GM21390 (cell line): ENCODE data around the gene KLF11.

ENCODE experiments used
- ATAC-seq: cut with Tn5 transposase; IDR thresholded peaks from one replicate; pipeline ENCODE4 v1.9.1; 2021; ENCODE audit not compliant: unreplicated experiment

KLF11 gene

DNA sequence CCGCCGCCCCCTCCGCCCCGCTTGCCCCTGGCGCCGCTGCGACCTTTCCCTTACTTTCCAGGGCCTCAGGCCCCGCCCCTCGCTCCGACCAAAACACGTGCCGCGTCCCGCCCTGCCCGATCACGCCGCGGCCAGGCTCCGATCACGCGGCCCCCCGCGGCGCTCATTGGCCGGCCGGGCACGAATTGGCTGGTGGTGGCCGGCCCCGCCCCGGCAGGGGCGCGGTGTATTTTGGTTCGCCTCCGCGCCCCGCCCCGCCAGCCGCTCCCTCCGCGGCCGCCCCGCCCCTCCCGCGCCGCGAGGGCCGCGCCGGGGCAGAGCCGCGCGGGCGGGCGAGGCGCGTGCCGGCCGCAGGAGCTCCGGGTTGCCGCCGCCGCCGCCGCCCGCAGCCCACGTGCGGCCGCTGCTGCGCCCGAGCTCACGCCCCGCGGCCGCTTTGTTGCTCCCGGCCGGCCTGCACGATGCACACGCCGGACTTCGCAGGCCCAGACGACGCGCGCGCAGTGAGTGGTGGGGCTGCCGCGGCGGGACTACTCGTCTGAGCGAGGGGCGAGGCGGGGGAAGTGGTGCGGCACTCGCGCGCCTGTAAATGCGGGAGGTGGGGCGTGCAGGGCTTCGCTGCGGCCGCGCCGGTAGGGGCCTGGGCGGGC, at the start of gene KLF11:
KLF11 (plus strand) TSS at position 295 of the 650 bp plus-strand sequence; CDS start at position 462, 167 bp downstream.
- peak; percentile 64 for ATAC-seq

DNA sequence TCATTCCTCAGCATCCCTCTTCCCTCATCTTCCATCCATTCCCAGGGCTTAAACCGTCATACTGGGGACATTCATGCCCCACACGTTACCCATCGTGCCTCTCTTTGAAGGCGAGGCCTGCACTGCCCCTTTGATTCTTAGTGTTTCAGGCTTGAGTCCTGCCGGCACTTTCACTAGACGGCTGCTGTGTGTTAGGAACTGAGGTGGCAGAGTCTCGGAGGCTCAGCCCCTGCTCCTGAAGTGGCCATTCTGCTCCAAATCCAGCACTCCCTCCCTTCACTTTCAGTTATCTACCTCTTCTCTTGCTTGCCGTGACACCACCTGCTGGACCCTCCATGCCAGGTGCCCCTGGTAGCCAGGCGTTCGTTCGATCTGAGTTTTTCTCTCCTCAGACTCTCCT, 48.9 kb upstream of the KLF11 start:
- no peak for ATAC-seq

DNA sequence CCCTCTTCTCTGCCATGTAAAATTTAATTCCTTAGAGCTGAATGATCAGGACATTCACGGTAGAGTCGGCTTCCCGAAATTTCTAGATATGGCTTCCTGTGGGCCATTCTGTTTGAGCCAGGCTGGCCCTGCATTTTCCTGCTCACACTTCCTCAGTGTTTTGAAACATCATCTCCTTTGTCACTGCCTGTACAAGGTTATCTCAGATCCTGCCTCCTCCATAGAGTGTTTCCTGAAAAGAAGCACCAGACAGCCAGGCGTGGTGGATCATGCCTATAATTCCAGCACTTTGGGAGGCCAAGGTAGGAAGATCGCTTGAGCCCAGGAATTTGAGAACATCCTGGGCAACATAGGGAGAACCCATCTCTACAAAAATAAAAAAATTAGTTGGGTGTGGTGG, 48.3 kb upstream of the KLF11 start:
- no peak for ATAC-seq

DNA sequence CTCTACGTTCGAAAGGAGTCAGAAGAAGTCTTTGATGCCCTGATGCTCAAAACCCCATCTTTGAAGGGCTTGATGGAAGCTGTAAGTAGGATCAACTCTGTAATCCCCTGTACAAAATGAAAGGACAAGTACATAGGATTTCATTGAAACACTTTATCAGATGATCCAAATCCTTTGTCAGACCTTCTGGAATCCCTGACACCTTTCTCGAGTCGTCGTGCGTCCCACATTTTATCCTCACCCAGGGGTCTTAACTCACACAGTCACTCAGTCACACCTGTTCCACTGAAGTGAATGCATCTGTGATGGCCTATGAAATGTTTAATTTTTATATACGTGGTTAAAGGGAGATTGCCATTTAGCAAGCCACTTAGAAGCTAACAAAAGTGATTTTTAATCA, 47.0 kb upstream of the KLF11 start:
- ATAC-seq = no peak

DNA sequence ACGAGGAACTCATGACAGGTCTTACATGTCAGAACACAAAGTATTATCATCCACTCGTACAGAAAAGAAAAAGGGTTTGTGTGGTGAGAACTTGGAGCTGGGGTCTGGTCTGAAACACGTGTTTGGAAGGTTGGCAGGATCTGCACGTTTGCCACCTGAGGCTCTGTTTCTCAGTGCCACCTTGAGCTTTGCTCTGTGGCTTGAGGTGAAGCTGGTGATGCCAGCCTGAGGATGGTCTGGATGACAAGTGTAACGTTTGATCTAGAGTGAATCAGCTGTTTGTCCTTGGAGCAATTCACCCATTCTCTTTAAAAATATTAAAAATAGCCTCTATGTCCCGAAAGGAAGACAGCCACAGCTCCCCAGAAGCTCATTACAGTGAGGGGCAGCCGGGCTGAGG, 45.4 kb upstream of the KLF11 start:
- no peak for ATAC-seq

DNA sequence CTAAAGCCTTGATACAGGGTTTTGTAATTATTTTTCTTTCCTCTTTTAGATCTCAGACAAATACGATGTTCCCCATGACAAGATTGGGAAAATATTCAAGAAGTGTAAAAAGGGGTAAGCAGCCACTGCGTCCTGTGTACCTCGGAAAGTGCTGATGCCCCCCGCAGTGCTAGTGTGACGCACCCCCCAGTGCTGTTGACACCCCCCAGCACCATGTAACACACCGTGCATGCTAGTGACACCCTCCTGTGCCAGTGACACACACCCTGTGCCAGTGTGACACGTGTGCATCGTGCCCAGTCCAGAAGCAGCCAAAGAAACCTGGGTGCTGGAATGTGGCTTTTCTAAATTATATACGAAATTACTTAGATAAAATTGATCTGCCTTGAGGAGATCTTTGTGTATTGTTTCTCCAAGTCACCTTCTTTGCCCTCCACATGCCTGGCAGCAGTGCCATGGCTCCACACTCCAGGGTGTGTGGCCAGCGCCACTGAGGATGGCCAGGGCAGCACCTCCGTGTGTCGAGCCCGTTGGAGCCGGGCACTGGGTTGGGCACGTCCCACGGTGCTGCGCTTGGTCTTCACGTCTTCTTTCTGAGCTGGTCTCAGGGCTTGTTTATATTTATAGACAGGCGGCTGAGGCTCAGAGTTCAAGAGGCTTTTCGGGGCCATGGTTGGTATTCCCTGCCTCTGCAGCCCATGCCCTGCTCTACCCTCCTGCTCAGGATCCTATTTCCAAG, 44.3 kb upstream of the KLF11 start:
- ATAC-seq = no peak

DNA sequence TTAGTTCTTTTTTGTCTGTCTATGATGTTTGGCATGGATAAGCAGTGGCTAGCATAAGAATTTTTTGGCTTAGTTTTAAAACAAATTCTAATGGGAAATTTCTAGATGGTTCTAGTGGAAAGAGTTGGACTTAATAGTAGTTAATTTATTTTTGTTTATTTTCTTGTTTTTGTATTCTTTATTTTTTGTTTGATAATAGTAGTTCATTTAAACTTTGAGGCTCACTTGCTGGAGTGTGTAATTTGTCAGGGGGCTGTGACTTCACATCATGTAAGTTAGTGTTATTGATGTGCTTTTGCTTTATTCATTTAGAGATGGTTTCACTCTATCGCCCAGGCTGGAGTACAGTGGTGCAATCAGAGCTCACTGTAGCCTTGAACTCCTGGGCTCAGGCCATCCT, 43.7 kb upstream of the KLF11 start:
- no peak for ATAC-seq

DNA sequence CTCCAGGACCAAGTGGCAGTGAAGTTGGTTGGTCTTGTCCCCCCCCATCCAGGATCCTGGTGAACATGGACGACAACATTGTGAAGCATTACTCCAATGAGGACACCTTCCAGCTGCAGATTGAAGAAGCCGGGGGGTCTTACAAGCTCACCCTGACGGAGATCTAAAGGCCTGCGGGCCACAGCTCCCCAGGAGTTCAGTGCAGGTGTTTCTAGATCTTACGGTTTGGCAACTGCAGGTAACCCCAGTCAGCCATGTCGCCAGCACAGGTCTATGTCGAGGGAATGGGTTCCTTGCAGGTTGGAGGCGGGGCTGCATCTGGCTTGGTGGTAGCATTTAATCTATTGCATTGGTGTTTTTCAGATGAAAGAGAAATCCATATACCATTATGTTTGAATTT, 42.8 kb upstream of the KLF11 start:
- ATAC-seq = no peak

DNA sequence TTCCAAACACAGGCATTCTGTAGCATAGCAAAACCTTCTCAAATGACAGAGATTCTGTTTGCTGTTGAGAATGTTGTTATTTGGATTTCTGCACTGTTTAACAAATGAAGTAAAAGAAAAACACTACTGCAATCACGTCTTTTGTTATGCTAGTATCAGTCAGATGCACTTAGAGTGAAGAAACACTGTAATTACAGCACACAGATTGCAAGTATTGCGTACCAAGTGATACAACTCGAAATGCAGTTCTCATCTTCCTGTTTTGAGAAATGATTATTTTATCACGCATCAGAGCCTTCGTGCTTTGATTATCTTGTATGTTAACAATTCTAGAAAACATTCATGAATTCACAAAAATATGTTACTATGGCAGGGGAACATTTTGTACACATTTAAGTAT, 41.8 kb upstream of the KLF11 start:
- ATAC-seq = no peak

DNA sequence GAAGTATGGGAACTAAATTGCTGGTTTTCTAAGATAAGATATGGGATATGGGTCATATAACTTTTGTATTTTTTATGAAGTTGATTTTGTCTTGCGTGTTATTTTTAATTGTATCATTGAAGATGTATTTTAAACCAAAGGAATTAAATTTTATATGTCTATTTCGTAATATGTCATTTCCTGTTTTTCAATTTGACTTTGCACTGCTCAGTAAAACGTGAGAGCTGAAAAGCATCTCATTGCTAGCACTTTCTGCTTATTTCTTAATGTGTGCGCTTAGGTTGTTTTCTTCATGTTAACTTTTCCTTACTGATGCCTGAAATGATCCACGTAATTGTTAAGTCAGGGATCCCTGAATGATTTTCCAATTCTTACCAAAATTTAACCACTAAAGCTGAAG, 41.2 kb upstream of the KLF11 start:
- no peak for ATAC-seq

DNA sequence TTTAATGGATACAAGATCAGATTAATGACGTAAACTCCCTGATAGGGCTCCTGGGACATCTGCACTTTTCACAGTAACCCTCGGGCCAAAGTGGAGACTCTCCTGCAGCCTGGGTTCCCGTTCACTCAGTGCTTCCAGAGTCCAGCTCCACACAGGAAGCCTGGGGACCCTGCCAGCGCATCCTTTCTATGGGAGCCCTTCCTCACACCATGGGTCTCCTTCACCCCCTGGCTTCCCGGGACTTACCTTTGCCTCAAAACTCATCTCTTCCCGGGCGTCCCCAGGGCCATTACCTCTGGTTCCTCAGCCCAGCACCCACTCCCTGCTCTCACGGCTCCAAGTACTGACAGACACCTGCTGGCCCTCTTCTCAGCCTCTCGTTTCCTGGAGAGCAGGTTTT, 40.7 kb upstream of the KLF11 start:
- no peak for ATAC-seq

DNA sequence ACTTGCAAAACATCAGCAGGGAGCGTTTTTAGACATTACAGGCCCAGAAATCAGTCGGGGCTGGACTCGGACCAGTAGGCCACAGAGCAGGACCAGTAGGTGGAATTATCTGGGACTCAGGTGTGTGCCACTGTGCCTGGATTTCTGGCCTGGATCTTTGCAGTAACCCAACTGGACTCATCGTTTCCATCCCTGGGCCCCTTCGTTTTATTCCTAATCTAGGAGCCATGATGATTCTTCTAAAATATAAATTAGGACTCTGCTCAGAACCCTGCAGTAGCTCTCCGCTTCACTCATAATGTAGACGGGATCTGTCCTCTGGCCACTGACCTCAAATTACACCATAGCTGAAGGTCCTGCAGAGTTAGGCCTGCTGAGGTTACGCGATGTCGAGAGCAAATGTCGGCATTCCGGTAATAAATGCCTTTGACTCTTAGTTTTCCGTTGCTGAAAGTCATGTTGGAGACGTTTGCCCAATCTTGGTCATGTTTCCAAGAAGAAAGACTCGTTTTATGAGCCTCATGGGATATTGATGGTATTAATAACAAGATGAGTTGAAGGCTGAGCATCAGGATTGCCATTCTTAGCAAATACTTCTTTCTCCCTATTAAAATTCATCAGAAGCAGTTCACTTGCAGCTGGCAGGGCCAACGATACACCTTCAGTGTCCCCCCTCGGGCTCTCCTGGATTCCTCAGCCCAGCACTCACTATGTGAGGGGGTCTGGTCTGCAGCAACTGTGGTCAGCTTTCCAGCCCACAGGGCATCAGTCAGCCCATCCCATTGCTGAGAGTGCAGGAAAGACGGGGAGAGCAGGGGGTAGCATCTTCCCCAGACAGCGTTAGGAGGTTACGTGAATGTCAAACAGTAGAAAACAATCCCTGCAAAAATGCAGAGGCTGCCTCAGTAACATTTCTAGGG, 39.9 kb upstream of the KLF11 start:
- ATAC-seq = no peak

DNA sequence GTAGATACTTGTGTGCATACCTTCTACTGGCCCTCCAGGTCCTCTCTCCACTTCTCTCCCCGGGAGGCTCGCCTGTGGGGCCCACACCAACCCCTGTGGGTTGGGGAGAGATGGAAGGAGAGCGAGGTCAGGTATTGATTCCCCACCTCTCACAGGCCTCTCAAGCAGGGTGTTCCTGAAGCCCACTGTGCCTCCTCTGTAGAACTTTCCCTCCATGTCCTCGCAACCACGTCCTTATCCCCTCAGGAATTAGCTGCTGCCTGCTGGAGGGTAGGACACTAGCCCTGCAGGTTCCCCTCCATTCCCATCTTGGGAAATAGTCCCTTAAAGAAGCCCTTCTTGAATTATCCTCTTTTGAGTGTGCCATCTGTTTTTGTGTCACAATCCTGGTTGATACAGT, 38.9 kb upstream of the KLF11 start:
- ATAC-seq = no peak

DNA sequence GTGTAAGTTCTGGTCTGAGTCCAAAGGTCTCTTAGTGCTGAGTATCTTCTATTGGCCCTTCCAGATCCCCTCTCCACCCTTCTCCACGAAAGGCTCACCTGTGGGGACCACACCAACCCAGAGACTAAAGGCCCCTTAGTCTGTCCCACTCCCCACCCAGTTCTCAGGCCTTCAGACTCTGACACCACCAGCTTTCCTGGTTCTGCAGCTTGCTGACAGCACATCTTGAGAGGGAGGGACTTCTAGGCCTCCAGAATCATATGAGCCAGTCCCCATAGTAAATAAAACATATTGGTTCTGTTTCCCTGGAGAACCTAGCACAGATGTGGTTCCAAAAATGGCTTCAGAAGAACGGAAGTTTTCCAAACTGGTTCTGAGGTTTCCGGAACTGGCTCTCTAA, 38.5 kb upstream of the KLF11 start:
- no peak for ATAC-seq

DNA sequence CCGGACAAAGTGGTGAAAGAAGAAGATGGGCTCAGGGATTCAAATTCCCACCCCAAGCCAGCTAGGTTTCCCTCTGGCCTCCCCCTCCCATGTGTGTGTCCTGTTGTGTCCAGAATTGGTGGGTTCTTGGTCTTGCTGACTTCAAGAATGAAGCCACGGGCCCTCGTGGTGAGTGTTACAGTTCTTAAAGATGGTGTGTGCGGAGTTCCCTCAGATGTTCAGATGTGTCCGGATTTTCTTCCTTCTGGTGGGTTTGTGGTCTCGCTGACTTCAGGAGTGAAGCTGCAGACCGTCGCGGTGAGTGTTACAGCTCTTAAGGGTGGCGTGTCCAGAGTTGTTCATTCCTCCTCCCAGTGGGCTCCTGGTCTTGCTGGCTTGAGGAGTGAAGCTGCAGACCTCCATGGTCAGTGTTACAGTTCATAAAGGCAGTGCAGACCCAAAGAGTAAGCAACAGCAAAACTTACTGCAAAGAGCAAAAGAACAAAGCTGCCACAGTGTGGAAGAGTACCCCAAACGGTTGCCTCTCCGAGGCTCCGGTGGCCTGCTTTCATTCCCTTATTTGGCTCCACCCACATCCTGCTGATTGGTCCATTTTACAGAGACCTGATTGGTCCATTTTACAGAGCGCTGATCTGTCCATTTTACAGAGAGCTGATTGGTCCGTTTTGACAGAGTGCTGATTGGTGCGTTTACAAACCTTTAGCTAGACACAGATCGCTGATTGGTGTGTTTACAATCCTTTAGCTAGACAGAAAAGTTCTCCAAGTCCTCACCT, 37.7 kb upstream of the KLF11 start:
- ATAC-seq = no peak

DNA sequence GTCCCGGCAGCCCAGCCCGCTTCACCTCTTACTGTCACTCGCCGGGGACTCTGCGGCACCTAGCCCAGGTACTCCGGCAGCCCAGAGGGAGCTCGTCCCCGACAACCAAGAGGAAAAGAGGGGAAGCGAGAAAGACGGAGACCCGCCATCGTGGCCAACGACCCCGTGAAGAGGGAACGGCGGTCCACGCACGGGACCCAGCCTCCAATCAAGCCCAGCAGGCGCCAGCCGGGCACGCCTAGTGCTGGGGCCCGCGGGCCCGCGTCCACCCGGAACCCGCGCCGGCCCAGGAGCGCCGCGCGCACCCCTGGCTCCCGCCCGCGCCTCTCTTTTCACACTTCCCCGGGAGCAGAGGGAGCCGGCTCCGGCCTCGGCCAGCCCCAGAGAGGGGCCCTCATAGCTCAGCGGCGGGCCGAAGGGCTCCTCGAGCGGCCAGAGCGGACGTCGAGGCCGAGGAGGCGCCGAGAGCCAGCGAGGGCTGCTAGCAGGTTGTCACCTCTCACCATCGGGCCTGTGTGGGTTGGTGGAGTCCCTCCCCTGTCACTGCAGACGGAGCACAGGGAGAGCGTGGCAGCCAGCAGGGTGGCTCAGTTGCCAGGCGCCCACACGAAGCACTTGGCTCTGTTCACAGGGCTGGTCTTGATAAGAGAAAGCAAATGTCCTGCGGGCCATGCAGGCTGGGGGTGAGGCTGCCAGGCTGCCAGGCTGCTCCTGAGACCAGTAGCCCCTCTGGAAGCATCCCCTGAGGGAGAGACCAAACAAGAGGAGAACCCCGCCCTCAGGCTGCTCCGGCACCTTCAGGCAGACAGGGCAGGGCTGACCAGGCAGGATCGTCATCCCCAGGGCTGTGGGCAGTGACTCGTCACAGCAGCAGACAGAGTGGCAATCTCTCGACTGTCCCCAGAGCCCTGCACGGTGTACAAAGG, 36.9 kb upstream of the KLF11 start:
- no peak for ATAC-seq

DNA sequence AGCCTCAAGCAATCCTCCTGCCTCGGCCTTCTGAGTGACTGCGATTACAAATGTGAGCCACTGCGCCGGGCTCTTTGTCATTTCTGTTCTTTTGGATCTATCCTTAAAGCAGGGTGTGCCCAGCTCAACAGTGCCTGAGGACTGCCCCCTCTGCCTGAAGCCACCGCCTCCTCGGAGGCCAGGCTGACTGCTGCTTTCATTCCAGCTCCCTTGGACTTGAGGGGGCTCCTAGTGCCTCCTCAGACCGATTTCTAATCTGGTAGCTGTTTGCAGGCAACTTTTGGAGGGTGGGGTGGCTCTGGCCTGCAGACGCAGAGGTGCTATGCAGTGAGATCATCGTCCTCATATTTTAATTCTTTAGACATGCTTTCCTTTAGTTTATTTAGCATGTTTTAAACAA, 35.9 kb upstream of the KLF11 start:
- ATAC-seq = no peak

DNA sequence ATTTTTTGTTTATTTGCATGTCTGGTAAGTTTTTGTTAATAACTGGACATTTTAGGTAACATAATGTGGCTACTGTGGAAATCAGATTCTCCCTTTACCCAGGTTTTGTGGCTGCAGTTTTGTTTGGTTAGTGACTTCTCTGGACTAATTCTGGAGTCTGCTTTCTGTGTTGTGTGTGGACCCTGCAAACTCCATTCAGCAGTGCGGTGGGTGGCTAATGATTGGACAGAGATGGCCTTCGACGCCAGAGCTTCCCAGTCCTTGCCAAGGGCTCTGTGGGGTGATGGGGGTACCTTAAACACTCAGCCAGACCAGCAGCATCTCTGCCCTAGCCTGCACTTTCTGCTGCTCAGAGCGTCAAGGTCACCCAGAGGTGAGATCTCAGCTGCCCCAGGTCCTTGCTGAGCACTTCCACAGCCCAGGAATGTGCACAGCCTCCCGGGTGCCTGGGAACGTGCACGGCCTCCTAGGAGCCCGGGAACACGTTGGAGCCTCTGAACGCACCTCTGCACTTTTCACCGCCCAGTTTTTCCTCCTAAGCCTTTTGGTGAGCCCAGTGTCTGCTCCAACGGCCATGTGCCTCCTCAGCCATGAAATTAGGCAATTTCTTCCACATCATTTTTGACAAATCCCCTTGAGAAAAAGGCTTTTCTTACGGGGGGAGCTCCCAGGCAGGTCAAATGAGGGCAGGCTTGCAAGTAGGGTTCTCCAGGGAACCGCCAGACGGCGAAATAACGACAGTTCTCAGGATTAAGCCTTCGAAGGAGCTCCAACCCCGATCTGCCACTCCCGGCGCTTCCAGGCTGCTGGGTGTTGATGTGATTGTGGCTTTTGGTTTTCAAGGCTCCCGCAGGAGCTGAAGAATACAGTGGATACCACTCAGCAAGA, 35.2 kb upstream of the KLF11 start:
- ATAC-seq = no peak

DNA sequence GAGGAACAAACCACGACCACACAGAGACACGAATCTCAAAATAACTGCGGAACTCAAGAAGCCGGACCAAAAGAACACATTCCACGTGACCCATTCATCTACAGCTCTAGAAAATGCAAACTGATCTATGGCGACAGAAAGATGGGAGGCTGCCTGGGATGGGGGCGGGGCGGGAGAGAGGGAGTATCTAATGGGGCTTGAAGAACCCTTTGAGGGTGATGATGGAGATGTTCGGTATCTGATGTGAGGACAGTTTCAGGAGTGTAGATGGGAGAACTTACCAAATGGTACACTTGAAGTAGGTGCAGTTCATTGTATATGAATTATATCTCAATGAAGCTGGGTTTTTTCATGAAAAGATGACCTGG, 34.6 kb upstream of the KLF11 start:
- ATAC-seq = no peak
